ENCODE data around the gene TCL1B.

The TCL1B gene

GRCh38 chr14:95668235-95668772, 17.9 kb upstream of the TCL1B start:
- DNase-seq, result no peak

DNA sequence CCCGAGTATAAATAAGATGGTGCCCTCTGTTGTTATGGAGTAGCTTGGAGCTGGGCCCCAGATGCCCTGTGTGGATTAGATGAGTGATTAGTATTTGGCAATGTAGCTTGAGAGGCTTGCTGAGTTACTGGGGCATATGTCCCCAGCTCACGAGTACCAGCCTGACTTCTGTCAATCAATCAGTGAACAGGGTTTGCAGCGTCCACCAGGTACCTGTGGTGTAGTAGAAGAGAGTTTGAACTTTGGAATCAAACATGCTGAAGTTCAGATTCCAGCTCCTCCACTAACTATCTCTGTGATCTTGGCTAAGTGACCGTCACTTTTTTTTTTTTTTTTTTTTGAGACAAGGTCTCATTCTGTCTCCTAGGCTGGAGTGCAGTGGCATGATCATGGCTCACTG, 11.6 kb upstream of the TCL1B start:
- DNase-seq, result no peak

GRCh38 chr14:95675486-95675885, 10.7 kb upstream of the TCL1B start:
- no peak for DNase-seq

- DNase-seq, result no peak
Measured at GRCh38 chr14:95677179-95677835, 8.9 kb upstream of the TCL1B start.

- peak; percentile 42 for DNase-seq
Measured at GRCh38 chr14:95679148-95679815, 6.9 kb upstream of the TCL1B start.

DNA sequence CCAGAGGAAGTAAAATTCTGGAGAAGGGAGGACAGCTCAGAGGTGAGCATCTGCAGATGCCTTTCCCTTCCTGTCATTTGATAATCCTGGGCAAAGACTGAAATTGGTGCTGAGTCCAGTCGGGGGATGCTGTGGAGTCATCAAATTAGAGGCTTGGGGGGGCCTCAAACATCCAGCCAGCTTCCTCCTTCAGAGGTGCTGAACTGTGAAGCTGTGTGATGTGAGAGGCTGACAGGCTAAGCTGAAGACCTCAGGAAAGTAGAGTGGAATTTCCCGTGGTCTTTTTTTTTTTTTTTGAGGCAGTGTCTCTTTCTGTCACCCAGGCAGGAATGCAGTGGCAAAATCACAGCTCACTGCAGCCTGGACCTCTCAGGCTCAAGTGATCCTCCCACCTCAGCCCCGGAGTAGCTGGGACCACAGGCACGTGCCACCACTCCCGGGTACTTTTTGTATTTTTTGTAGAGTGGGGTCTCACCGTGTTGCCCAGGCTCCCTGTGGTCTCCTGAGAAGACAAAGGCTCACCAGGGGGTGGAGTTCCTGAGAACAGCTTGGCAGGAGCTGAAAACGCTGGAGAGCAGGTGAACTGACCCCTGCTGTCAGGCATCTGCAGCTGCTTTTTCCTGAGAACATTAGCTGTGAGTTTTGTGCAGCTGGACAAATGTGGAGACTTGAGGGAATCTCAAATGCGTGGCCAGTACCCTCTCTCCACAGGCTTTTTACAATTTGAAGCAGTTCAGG, 6.1 kb upstream of the TCL1B start:
- no peak for DNase-seq

GRCh38 chr14:95681153-95681552, 5.1 kb upstream of the TCL1B start:
- DNase-seq, result no peak

- no peak for DNase-seq
Measured at GRCh38 chr14:95683793-95684192, 2.4 kb upstream of the TCL1B start.

DNA sequence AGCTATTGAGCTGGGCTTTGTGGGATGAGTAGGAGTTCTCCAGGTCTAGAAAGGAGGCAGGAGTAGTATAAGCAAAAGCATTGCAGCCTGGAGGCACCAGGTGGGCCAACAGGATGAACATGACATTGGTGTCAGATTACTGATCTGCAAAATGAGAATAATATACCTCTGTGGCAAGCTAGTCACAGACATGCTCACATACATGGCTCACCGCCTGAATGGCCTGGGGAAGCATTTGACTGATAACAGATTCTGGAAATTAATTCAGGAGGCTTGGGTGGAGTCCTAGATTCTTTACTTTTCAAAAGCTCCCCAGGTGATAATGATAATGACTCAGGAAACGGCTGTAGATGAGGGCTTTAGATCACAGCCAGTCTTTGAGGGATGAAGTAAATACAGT, 709 bp downstream of the TCL1B start:
- DNase-seq, result peak; percentile 29

- no peak for DNase-seq
Measured at GRCh38 chr14:95689441-95689840, 3.2 kb downstream of the TCL1B start.

GRCh38 chr14:95690815-95691214, 4.6 kb downstream of the TCL1B start:
- no peak for DNase-seq

GRCh38 chr14:95691591-95691990, 5.4 kb downstream of the TCL1B start:
- DNase-seq, result no peak

- no peak for DNase-seq
Measured at GRCh38 chr14:95692109-95692508, 5.9 kb downstream of the TCL1B start.

DNA sequence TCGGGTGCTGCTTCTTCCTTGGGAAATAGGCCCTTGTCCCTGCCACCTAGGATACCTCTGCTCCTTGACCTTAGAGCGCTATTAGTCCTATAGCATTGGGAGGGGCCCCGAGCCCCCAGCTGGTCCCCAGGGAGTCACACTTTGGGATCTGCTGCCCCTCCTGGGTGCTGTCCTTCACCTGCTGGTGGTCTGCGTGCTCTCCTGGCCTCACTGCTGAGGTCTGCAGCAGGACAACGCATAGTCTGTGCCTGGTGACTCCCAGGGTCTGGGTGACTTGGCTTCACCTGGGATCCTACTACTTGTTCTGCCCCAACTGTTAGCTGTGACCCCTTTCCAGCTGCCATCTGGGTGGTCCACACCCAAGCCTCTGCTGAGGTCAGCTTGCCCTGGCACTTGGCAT, 8.8 kb downstream of the TCL1B start:
- no peak for DNase-seq

GRCh38 chr14:95695913-95696312, 9.7 kb downstream of the TCL1B start:
- DNase-seq, result no peak

GRCh38 chr14:95696741-95697140, 10.5 kb downstream of the TCL1B start:
- no peak for DNase-seq

DNA sequence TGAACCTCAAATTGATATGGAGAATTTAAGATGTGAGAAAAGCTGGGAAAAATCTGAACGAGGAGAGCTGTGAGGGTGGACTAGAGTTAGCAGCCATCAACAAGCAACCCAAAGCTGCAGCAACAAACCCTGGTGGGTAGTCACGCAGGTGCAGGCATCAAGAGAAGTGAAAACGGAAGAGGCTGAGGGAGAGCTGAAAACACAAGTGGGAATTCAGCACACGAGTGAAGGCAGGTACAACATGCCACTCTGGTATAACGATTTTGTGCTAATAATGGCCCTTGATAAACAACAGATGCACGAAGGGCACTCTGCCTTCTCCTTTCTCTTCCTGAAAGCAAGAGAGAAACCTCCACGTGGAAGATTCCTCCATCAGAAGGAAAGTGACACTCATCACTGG, 11.5 kb downstream of the TCL1B start:
- DNase-seq, result no peak

DNA sequence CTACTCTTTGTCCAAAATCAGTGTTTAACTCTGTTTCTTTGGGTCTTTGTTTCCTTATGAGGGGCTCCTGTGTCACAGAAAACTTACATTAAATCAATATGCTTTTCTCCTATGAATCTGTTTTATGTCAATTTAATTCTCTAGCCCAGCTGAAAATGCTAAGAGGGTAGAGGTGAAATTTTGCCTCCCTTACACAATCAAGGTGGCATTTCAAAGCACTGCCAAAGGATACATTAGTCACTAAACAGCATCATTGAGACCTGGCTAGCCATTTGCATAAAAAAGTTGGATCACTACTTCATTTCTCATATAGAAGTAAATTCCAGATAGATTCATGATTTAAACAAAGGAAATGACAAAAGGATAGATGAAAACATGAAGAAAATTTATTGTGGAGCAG, 12.1 kb downstream of the TCL1B start:
- no peak for DNase-seq

GRCh38 chr14:95699412-95699811, 13.2 kb downstream of the TCL1B start:
- DNase-seq, result no peak

DNA sequence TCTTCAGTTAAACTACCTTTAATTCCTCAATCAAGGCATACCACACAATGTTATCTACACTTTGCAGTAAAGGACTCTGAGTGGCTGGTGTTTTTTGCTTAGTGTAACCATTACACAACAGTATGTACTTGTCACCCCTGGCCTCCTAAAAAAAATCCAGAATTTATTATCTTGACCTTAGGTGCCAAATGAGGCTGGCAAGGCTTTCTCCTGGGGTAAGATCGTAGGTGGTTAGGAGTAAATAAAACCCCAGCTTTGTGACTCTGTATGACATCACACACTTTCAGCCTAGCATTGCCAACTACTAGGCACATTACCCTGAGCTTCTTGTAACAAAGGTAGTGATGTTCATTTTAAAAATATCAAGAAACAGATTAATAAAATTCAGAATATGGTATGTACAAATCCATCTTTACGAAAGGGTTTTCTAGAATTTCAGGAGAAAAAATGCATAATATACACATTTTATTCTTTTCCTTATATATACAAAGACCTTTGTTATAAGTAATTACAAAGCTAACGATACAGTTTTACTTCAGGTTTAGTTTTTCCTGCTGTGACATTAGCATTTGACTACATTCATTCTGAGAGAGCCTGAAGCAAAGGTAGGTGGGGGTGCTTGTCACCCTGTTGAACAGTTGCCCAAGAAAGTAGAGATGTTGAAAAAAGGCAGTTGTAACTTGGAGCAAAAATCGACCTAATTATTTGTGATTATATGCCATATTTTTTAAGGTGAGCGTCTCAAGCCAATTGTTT, 14.2 kb downstream of the TCL1B start:
- DNase-seq, result no peak

GRCh38 chr14:95701846-95702221, 15.6 kb downstream of the TCL1B start:
- DNase-seq, result no peak

- DNase-seq, result no peak
Measured at GRCh38 chr14:95703341-95703740, 17.1 kb downstream of the TCL1B start.

DNA sequence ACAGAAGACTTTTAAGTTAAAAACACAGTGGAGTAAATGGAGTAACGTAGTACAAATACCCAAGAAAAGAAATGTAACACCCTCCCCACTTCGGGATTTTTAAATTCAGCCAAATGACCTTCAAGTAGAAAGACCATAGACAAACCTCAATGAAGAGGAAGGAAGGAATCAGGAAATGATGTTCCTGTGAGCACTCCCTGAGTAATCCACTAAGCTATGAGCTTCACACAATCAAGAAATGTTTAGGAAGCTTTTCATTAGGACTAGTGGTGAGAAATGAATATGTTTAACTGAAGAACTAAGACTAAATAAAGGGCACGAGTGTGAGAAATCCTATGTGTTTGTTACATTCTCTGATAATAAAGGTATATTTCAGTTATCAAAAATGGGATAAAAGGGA, 17.6 kb downstream of the TCL1B start:
- DNase-seq, result no peak
